HG03175 (cell line): Measurements from ENCODE around the gene TARS1.
"Not testable (repeated sequence)": the region's sequence is repeated elsewhere in the genome, so short reads cannot be mapped to it uniquely, and the experiment has no call there.

ENCODE experiments used
- ATAC-seq: cut with Tn5 transposase; IDR thresholded peaks from one replicate; pipeline ENCODE4 v1.9.1; 2021; ENCODE audit warnings: mild to moderate bottlenecking, moderate library complexity; ENCODE audit not compliant: unreplicated experiment

Gene TARS1

DNA sequence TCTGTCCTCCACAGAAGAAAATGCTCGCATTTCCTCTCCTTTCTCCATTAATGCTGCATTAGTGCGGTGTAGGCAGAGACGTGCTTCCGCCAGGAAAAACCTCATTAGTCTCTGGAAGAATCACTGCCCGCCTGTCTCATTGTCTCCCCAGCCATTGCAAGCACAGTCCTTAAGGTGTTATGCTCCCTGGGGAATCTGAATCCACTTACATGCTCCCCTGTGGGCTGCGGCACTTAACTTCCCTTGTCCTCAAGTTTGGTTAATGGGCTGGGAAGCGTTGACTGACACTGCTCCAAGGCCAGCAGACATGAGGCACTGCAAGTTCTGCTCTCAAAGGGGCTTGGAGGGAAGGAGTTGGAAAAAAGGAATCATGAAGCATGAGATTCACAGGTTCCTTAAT lies 41.6 kb downstream of the TARS1 start:
- ATAC-seq, result no peak

DNA sequence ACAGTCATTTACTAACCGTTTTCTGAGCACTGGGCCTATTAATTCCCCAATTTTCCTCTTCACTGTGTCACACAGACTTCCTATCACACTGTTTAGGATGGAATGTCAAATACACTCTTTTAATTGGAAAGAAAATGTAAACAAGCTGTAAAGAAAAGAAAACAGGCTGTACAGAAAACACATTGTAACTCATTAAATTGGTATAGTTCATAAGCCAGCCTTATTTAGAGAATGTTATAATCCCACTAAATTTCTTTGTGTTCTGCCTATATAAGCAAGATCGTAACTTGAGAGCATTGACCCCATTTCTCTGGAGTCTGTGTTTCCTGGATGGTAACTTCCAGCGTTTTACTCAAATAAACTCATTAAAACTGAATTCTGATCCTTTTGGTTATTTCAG lies 46.5 kb downstream of the TARS1 start:
- no peak for ATAC-seq

DNA sequence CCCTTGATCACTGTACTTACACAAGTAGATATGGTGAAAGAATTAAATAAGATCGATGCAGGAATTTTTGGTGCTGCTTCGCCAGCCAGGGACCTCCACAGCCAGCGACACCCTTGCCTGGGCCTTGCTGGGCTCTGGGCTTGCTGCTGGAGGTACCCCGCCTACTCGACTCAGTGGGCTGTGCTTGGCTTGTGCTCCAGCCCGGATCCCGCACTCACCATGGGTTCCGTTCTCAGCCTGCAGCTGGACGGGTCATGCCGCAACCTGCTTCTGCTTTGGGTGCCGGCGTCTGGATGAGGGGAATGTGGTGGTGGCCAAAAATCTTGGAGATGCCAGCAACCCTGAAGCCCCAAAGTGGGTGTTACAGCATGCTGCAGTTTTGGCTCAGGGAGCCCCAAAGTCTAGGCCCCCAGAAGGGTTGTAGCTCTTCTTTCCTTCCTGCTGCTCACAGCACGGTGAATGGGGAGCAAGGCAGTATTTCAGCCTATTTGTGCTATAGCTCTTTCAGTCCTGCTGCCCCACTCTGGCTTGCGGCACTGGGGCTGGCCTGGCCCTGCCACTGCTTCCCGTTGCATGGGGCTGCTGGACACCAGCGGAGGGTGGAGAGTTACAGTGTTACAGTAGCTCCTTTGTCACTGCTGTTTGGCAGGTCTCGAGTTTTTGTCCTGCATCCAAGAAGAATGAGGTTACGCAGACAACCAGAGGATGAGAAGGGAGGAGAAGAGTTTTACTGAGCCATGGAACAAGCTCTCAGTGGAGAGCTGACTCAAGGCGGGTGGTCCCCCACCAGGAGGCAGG lies 48.0 kb downstream of the TARS1 start:
- ATAC-seq, result no peak

DNA sequence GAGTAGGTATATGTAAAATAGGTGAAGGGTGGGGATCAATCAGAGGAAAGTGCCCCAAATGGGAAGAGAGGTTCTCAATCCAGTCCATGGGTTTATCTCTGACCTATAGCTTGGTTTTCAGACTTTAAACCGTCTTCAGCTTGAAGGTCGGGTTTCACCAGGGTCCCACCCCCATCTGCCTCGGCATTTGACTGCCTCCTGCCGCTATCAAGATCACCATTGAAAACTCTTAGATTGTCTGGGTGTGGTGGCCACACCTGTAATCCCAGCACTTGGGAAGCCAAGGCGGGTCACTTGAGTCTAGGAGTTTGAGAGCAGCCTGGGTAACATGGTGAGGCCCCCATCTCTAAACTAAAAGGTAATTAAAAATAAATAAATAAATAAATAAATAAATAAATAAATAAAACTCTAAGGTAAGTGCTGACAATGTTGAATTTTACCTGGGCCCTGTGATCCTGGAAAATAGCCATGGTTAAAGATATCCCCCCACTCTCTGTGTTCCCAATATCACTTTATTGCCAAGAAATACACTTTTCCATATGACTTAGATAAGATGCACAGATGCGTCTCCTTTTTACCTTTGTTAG lies 48.8 kb downstream of the TARS1 start:
- no peak for ATAC-seq

DNA sequence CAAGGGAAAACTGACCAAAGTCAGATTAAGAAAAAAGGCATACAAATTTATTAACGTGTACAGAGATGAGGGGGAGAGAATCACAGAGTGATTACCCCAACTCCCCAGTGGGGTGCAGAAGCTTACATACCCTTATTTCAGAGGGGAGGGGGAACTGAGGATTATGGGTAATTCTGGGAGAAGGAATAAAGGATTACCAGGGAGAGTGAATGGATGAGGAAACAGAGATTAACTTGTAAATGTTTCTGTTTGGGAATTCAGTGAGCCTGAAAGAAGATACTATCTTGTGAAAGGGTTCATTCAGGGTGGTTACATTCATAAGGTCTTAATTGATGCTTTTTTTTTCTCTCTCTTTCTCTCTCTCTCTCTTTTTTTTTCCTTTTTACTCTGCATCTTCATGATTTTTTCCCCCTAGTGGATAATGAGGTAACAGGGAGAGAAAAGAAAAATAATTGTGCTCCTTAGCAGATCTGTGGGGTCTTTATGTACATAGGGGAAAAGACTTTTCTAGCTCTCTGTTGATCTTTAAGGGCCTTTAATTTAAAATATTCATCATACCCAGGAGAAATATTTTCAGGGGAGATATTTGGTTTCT lies 49.4 kb downstream of the TARS1 start:
- no peak for ATAC-seq

DNA sequence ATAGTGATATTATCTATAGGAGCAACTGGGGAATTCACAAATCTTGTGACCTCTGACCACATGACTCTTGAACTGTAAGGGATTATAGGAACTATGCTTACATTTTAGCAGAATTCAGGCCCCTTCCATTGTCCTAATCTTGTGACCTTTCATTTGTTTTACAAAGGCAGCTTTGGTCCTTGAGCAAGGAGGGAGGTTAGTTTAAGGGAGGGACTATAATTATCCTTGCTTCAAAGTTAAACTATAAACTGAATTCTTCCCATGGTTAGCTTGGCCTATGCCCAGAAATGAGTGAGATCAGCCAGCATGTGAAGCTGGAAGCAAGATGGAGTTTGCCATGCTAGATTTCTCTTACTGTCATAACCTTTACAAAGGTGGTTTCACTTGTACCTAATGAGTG lies 51.2 kb downstream of the TARS1 start:
- no peak for ATAC-seq

DNA sequence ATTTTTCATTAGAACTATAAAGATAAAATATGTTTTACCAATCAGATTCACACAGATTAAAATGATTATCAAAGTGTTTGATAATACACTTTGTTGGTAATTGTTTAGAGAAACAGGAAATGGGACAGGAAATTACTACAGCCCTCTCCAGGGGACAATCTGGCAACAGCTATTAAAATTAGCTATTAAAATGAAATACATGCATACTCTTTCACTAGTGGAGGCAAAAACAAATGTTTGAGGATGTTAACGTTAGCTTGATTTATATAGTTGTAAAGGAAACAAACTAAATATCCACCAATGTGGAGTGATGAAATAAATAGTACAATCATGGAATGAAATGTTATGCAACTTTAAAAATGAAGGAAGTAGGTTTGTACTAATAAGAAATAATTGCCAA lies 53.7 kb downstream of the TARS1 start:
- ATAC-seq, result no peak

DNA sequence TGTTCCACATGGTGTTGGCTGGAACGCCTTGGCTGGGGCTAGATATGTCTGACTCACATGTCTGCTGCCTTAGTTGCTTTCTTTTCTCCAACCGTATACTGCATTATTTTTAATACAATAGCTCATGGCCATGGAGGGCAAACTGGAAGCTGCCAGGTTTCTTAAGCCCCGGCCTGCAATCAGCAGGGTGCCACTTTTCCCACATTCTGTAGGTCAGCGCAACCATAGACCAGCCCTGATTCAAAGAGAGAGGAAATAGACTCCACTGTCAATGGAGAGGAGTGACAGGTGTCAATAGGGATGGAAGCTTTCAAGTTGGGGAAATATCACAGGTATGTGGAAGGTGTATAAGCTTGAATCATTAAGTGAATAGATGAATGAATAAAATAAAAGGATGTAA lies 60.5 kb downstream of the TARS1 start:
- ATAC-seq, result no peak

DNA sequence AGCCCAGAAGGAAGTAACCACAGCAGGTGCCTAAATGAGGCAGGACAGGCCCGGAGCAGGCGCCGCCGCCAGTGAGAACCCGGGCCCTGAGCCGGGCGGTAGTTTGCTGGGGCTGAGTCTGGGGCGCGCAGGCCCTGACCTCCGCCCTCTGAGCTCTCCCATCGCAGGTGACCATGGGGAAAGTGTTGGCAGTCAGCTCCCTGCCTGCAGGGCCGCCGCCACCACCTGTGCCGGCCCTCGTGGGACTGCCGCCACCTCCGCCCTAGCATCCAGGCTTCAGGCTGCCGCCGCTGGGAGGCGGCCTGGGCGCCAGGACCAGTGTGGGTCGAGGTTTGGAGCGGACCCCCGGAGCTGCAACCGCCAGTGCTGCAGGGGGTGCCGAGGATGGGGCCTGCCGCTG lies 61.1 kb downstream of the TARS1 start:
- no peak for ATAC-seq

DNA sequence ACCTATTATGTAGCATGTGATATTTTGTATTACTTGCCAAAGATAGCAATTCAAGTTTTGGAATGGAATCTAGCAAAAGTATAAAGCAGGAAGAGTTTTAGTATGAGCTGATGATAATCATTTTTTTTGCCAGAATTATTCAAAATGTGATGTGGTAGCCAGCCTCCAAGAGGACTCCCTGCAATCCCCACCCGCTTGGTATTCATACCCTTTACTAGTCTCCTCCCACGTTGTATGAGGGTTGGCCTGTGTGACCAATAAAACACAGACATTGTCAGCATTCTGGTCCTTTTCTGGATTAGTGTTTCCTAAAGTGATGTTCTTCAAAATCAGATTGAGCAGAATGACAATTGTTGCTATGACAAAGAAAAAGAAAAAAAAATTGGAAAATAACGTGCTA lies 63.8 kb downstream of the TARS1 start:
- no peak for ATAC-seq

DNA sequence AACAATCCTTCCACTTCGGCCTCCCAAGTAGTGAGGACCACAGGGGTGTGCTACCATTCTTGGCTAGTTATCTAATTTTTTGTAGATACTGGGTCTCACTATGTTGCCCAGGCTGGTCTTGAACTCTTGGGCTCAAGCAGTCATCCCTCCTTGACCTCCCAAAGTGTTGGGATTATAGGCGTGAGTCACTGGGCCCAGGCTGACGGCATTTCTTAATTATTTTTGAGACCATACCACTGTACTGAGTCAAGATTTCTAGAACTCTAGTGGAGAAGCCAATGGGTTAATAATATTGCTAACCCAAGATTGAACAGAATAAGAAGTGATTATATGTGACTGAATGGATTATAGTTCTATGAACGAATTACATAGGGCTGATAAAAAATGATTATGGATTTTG lies 66.7 kb downstream of the TARS1 start:
- ATAC-seq, result no peak

DNA sequence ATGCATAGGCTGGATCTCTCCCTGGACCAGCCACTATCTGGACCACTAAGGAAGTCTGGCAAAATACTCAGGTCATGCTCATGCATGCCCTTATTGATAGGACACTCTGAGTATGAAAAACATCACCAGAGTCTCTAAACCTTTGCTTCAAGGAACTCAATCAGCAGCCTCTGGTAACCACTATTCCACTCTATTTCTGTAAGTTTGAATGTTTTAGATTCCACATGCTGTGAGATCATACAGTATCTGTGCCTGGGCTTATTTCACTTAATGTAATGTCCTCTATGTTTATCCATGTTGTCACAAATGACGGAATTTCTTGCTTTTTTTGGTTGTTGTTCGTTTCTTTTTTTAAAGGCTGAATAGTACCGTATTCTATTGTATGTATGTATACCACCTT lies 68.3 kb downstream of the TARS1 start:
- no peak for ATAC-seq

DNA sequence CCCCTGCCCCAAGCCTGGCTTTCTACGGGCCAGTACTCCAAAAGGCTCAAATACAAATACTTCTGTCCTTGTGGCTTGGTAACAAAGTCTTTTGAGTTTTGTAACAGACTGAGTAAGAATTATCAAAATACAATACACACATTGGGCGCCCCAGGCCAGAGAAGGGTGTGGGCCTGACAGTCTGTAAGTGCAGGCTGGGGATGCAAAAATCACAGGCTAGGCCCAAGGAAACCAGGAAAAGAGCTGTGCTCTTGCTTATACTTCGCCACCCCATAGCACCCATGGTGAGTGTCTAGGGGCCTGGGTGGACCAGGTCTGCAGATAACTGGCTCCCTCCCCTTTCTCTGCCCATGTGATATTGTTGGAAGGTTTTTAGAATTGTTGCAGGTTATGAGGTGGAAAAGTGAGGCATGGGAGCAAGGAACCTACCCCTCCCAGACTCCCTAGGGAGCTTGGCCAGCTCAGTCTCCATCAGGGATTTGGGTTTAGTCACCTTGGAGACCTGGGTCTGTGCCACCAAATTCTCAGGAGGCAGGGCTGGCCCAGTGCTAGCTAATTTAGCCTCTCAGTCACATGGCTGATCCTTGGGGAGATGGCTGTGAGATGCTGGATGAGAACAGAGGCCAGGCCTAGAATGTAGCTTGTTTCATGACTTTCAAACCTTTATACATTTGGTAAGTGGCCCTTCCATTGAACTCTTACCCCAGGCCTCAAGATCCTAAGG lies 72.9 kb downstream of the TARS1 start:
- no peak for ATAC-seq

DNA sequence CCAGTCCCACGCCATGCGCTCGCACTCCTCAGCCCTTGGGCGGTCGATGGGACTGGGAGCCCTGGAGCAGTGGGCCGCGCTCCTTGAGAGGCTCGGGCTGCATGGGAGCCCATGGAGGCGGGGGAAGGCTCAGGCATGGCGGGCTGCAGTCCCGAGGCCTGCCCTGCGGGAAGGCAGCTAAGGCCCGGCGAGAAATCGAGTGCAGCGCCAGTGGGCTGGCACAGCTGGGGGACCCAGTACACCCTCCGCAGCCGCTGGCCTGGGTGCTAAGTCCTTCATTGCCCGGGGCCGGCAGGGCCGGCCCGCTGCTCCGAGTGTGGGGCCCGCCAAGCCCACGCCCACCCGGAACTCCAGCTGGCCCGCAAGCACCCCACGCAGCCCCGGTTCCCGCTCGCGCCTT lies 74.6 kb downstream of the TARS1 start:
- ATAC-seq, result not testable (repeated sequence)

DNA sequence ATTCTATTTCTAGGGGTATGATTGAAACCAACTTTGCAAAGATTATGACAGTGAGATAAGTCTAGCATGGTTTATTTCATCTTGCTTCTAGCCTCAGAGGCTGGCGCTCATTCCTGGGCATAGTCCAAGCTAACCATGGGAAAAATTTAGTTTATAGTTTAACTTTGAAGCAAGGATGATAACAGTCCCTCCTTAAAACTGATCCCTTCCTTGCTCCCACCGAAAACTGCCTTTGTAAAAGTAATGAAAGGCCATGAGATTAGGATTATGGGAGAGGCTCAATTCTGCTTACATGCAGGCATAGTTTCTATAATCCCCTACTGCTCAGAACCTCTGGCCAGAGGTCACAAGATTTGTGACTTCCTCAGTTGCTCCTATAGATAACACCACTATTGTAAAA lies 75.7 kb downstream of the TARS1 start:
- ATAC-seq, result no peak
